Natural killer cell treated with Interleukin-12 subunit alpha and Interleukin-12 subunit beta and Interleukin-15 and Interleukin-18, amount 100 ng/mL, for 72 hours (primary cell): ENCODE measurements around the gene RTBDN. TPM values are rescaled to one million over a fixed set of nuclear protein-coding genes. Genes with fewer than 3 reads are reported as not detected.

Source experiments
- ATAC-seq, 2 donors: fragments of 150-1000 bp; cut with Tn5 transposase in 1 of 2; sonication (Bioruptor Pico), chemical (Tn5 transposase) in 1 of 2; 2 replicates each; pipeline ENCODE4 v1.10.0; 2021
- DNase-seq: peaks from one replicate; pipeline ENCODE4 v3.0.0; 2022; ENCODE audit warnings: low spot score
- H3K27ac Mint-ChIP-seq, 2 donors: 1 replicate in 1 of 2; 2 replicates in 1 of 2; pipeline ENCODE4 v1.8.0; 2022; ENCODE audit warnings: mixed read lengths in 2 of 2, mild to moderate bottlenecking in 1 of 2, moderate library complexity in 1 of 2
- H3K27me3 Mint-ChIP-seq, 2 donors: 1 replicate in 1 of 2; 2 replicates in 1 of 2; pipeline ENCODE4 v1.8.0; 2022; ENCODE audit warnings: mixed read lengths in 2 of 2
- H3K36me3 Mint-ChIP-seq: one replicate; pipeline ENCODE4 v1.8.0; 2022; ENCODE audit warnings: mixed read lengths
- H3K4me1 Mint-ChIP-seq, 2 donors: 1 replicate in 1 of 2; 2 replicates in 1 of 2; pipeline ENCODE4 v1.8.0; 2022; ENCODE audit warnings: low read depth in 2 of 2, mixed read lengths in 2 of 2, mild to moderate bottlenecking in 1 of 2
- H3K4me3 Mint-ChIP-seq: one replicate; pipeline ENCODE4 v1.8.0; 2022; ENCODE audit warnings: mixed read lengths
- H3K9me3 Mint-ChIP-seq: 2 replicates; pipeline ENCODE4 v1.8.0; 2022; ENCODE audit warnings: mixed read lengths
- total RNA-seq, 2 donors: library from RNA; stranded (reverse); gene quantifications; one replicate each; pipeline ENCODE4 v1.2.3, GENCODE V29; 2022

The RTBDN gene
- total RNA-seq, 2 donors from 2014 or later, result not detected

GRCh38 chr19:12789098-12789903 is 45.1 kb downstream of the RTBDN start:
- H3K9me3 Mint-ChIP-seq, result no peaks in the 10 kb centered on the region
- H3K27ac Mint-ChIP-seq, result peak overlapping the region; percentile 89 to 95
- H3K4me3 Mint-ChIP-seq, result peak overlapping the region; percentile 97
- DNase-seq, result peak; percentile 74
- peaks cover 21 to 25% of the 10 kb centered on the region in 2 donors for H3K4me1 Mint-ChIP-seq
- no peaks in the 10 kb centered on the region for H3K27me3 Mint-ChIP-seq
- ATAC-seq, result no peak
- H3K36me3 Mint-ChIP-seq, result no peaks in the 10 kb centered on the region

GRCh38 chr19:12788682-12789097 is 45.7 kb downstream of the RTBDN start:
- peak in 1 of 2 donors; percentile 1 for ATAC-seq
- peak; percentile 87 for DNase-seq
- H3K36me3 Mint-ChIP-seq, result no peaks in the 10 kb centered on the region
- H3K4me3 Mint-ChIP-seq, result peak overlapping the region; percentile 93
- peaks cover 17 to 22% of the 10 kb centered on the region in 2 donors for H3K4me1 Mint-ChIP-seq
- no peaks in the 10 kb centered on the region for H3K9me3 Mint-ChIP-seq
- H3K27ac Mint-ChIP-seq, result peak overlapping the region; percentile 89 to 95
- H3K27me3 Mint-ChIP-seq, result no peaks in the 10 kb centered on the region

- peak overlapping the region; percentile 89 to 95 for H3K27ac Mint-ChIP-seq
- H3K9me3 Mint-ChIP-seq, result no peaks in the 10 kb centered on the region
- H3K27me3 Mint-ChIP-seq, result no peaks in the 10 kb centered on the region
- DNase-seq (no peak), ATAC-seq (no peak)
- H3K36me3 Mint-ChIP-seq, result no peaks in the 10 kb centered on the region
- H3K4me1 Mint-ChIP-seq, result peaks cover 17 to 25% of the 10 kb centered on the region in 2 donors
- peak overlapping the region; percentile 93 for H3K4me3 Mint-ChIP-seq
These were observed 46.2 kb downstream of the RTBDN start for GRCh38 chr19:12788042-12788681.

GRCh38 chr19:12787458-12787857 is 46.9 kb downstream of the RTBDN start:
- Mint-ChIP-seq H3K4me3 (no peak overlapping the region), H3K36me3 (no peaks in the 10 kb centered on the region), H3K4me1 (peaks cover 17 to 25% of the 10 kb centered on the region in 2 donors)

GRCh38 chr19:12786952-12787351 is 47.4 kb downstream of the RTBDN start:
- Mint-ChIP-seq H3K9me3 (no peaks in the 10 kb centered on the region), H3K27me3 (no peaks in the 10 kb centered on the region), H3K4me3 (no peak overlapping the region), H3K4me1 (peaks cover 20 to 28% of the 10 kb centered on the region in 2 donors), H3K27ac (no peak overlapping the region), H3K36me3 (no peaks in the 10 kb centered on the region)
- ATAC-seq, result no peak
- DNase-seq, result no peak

More at GRCh38 chr19:12787458-12787857, 46.9 kb downstream of the RTBDN start:
- no peaks in the 10 kb centered on the region for H3K9me3 Mint-ChIP-seq
- no peak for ATAC-seq
- DNase-seq, result no peak
- H3K27me3 Mint-ChIP-seq, result no peaks in the 10 kb centered on the region
- no peak overlapping the region for H3K27ac Mint-ChIP-seq

- ATAC-seq, result no peak
- no peaks in the 10 kb centered on the region for H3K9me3 Mint-ChIP-seq
- no peaks in the 10 kb centered on the region for H3K36me3 Mint-ChIP-seq
- no peak for DNase-seq
- no peak overlapping the region for H3K4me3 Mint-ChIP-seq
- no peaks in the 10 kb centered on the region for H3K27me3 Mint-ChIP-seq
- peaks cover 27 to 28% of the 10 kb centered on the region in 2 donors for H3K4me1 Mint-ChIP-seq
- H3K27ac Mint-ChIP-seq, result no peak overlapping the region
These were observed 48.1 kb downstream of the RTBDN start for GRCh38 chr19:12786141-12786870.

GRCh38 chr19:12785431-12786031 is 48.8 kb downstream of the RTBDN start:
- no peaks in the 10 kb centered on the region for H3K36me3 Mint-ChIP-seq
- no peaks in the 10 kb centered on the region for H3K27me3 Mint-ChIP-seq
- DNase-seq, result no peak
- H3K9me3 Mint-ChIP-seq, result no peaks in the 10 kb centered on the region
- peaks cover 20 to 21% of the 10 kb centered on the region in 2 donors for H3K4me1 Mint-ChIP-seq
- H3K4me3 Mint-ChIP-seq, result no peak overlapping the region
- no peak overlapping the region for H3K27ac Mint-ChIP-seq
- ATAC-seq, result no peak

- no peaks in the 10 kb centered on the region for H3K9me3 Mint-ChIP-seq
- peak in 1 of 2 donors; percentile 1 for ATAC-seq
- no peaks in the 10 kb centered on the region for H3K36me3 Mint-ChIP-seq
- no peaks in the 10 kb centered on the region for H3K27me3 Mint-ChIP-seq
- DNase-seq, result no peak
- H3K27ac Mint-ChIP-seq, result no peak overlapping the region
- H3K4me3 Mint-ChIP-seq, result no peak overlapping the region
- peaks cover 17% of the 10 kb centered on the region in 2 donors for H3K4me1 Mint-ChIP-seq
These were observed 49.4 kb downstream of the RTBDN start for GRCh38 chr19:12784871-12785430.

- ATAC-seq (no peak), DNase-seq (no peak)
- H3K36me3 Mint-ChIP-seq, result no peaks in the 10 kb centered on the region
- no peaks in the 10 kb centered on the region for H3K27me3 Mint-ChIP-seq
- H3K4me3 Mint-ChIP-seq, result no peak overlapping the region
- H3K27ac Mint-ChIP-seq, result no peak overlapping the region
- H3K4me1 Mint-ChIP-seq, result peaks cover 19% of the 10 kb centered on the region in 2 donors
- H3K9me3 Mint-ChIP-seq, result no peaks in the 10 kb centered on the region
These were observed 49.9 kb downstream of the RTBDN start for GRCh38 chr19:12784394-12784870.

- ATAC-seq, result no peak
- peak overlapping the region; percentile 67 for H3K4me3 Mint-ChIP-seq
- H3K36me3 Mint-ChIP-seq, result no peaks in the 10 kb centered on the region
- H3K27ac Mint-ChIP-seq, result peak overlapping the region in 1 of 2 donors; percentile 70
- no peaks in the 10 kb centered on the region for H3K27me3 Mint-ChIP-seq
- no peaks in the 10 kb centered on the region for H3K9me3 Mint-ChIP-seq
- peaks cover 18 to 20% of the 10 kb centered on the region in 2 donors for H3K4me1 Mint-ChIP-seq
- no peak for DNase-seq
These were observed 50.5 kb downstream of the RTBDN start for GRCh38 chr19:12783849-12784393.

GRCh38 chr19:12783291-12783848 is 51.0 kb downstream of the RTBDN start:
- Mint-ChIP-seq H3K4me3 (peak overlapping the region; percentile 67), H3K4me1 (peaks cover 18 to 22% of the 10 kb centered on the region in 2 donors), H3K36me3 (no peaks in the 10 kb centered on the region), H3K27me3 (no peaks in the 10 kb centered on the region), H3K9me3 (no peaks in the 10 kb centered on the region), H3K27ac (peak overlapping the region in 1 of 2 donors; percentile 70)
- DNase-seq, result no peak
- peak in 1 of 2 donors; percentile 44 for ATAC-seq

GRCh38 chr19:12782424-12783290 is 51.7 kb downstream of the RTBDN start:
- Mint-ChIP-seq H3K27ac (peak overlapping the region in 1 of 2 donors; percentile 81), H3K36me3 (no peaks in the 10 kb centered on the region), H3K4me3 (peak overlapping the region; percentile 84), H3K27me3 (no peaks in the 10 kb centered on the region), H3K4me1 (peaks cover 21 to 25% of the 10 kb centered on the region in 2 donors), H3K9me3 (no peaks in the 10 kb centered on the region)
- peak; percentile 73 to 83 for ATAC-seq
- peak; percentile 92 for DNase-seq
